ENCODE data around the gene ABHD14A.

Gene ABHD14A

GRCh38 chr3:52017586-52017985 lies 42.7 kb downstream of the ABHD14A start:
- no peak for DNase-seq (ENCODE audit: extremely low spot score)
- ChIA-PET CTCF (interaction anchor here (1.1 to 9.1 kb wide), 2 partner anchors 15 to 101 kb away, joined by 4 to 91 read pairs; no protein-coding TSS in a partner anchor), POLR2A (no interaction called here)
- TF ChIP-seq CTCF (IDR thresholded peaks at IDR 0.05; ENCODE audit: control extremely low read depth, extremely low read depth, low read depth, missing control alignments), result no peak

GRCh38 chr3:52018319-52019000 lies 43.6 kb downstream of the ABHD14A start:
- no peak for TF ChIP-seq CTCF (IDR thresholded peaks at IDR 0.05; ENCODE audit: control extremely low read depth, extremely low read depth, low read depth, missing control alignments)
- CTCF ChIA-PET, result interaction anchor here (1.0 to 9.1 kb wide), 2 partner anchors 16 to 105 kb away, joined by 3 to 91 read pairs; no protein-coding TSS in a partner anchor
- no peak for DNase-seq (ENCODE audit: extremely low spot score)
- POLR2A ChIA-PET, result no interaction called here

DNA sequence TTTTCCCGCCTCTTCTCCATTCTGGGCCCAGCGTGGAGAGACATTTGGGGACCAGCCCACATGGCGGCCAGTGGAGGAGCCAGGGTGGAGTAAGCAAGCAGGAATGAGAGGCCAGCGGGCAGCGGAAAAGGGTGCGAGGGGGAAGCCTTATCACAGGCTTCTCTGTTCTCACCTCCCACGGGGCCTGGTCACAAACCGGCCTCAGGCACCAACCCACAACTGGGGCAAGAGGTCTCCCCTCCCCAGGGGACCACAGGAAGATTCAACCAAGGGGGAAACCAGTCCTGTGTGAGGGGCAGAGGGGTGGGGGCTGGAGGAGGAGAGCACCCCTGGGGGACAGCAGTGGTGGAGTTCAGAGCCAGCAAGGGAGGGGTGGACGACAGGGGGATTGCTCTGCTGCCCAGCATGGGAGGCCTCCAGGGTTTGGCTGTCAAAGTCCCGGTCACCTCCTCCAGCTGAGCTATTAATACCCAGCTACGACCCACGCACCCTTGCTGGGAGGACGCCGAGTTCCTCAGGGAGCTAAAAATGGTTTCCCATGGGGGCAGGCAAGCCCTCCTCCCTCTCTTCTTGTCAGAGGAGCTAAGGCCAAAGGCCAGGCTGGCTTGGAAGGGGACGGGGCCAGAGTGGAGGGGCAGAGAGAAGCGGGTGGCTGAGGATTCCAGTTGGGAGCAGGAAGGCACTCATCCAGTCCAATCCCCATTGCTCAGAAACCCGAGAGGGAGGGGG lies 44.7 kb downstream of the ABHD14A start:
- ChIA-PET POLR2A (no interaction called here), CTCF (interaction anchor here (0.7 to 9.1 kb wide), 6 partner anchors 8 to 103 kb away, joined by 3 to 91 read pairs (median 4); partner anchors contain the start of gene DUSP7)
- no peak for TF ChIP-seq CTCF (IDR thresholded peaks at IDR 0.05; ENCODE audit: control extremely low read depth, extremely low read depth, low read depth, missing control alignments)
- no peak for DNase-seq (ENCODE audit: extremely low spot score)

DNA sequence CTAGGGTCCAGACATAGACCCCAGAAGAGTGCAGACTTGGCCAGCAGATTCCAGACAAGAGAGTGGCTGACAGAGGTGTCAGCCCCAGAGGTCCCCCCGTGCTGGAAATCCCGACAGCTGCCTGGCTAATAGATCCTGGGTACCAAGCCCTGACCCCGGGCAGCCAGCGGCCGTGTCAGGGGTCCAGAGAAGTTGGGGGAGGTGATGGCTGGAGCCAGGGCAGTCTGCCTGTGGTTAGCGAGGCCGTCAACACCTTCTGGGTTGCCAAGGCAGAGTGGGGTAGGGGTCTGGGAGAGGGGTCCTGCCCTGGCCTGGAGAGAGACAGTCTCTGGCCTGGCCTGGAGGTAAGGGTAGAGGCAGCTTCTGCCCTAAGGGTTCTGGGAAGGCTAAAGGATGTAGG lies 45.9 kb downstream of the ABHD14A start:
- DNase-seq (ENCODE audit: extremely low spot score), result no peak
- ChIA-PET POLR2A (no interaction called here), CTCF (interaction anchor here (1.0 to 2.7 kb wide), 5 partner anchors 9 to 103 kb away, joined by 3 to 10 read pairs (median 4); partner anchors contain the start of gene RRP9)
- TF ChIP-seq CTCF (IDR thresholded peaks at IDR 0.05; ENCODE audit: control extremely low read depth, extremely low read depth, low read depth, missing control alignments), result no peak

GRCh38 chr3:52021489-52022268 lies 46.8 kb downstream of the ABHD14A start:
- no peak for DNase-seq (ENCODE audit: extremely low spot score)
- TF ChIP-seq CTCF (IDR thresholded peaks at IDR 0.05; ENCODE audit: control extremely low read depth, extremely low read depth, low read depth, missing control alignments), result no peak
- CTCF ChIA-PET, result interaction anchor here (1.0 to 2.7 kb wide), 6 partner anchors 10 to 204 kb away, joined by 3 to 10 read pairs (median 4); partner anchors contain the start of genes RRP9 and TLR9
- POLR2A ChIA-PET, result no interaction called here
